IMR-90 (cell line): ENCODE measurements around the gene ZNF763.

ENCODE experiments used
- CEBPB ChIP-seq: IDR thresholded peaks from 2 replicates; pipeline ENCODE4 v1.6.1; 2012; ENCODE audit warnings: low read depth, low read length, improper control_type of control experiment
- FOS ChIP-seq: fragments of 150-350 bp; IDR thresholded peaks from 2 replicates; pipeline ENCODE4 v1.6.1; 2016; ENCODE audit warnings: low read depth, low read length
- MAZ ChIP-seq: IDR thresholded peaks from 2 replicates; pipeline ENCODE4 v1.6.1; 2012; ENCODE audit warnings: low read depth, mild to moderate bottlenecking, low read length, improper control_type of control experiment, moderate library complexity, borderline replicate concordance
- NFE2L2 ChIP-seq: fragments of 150-350 bp; IDR thresholded peaks from 2 replicates; pipeline ENCODE4 v1.6.1; 2016; ENCODE audit warnings: low read depth, mild to moderate bottlenecking, low read length
- POLR2A ChIP-seq: IDR thresholded peaks from 2 replicates; pipeline ENCODE4 v1.6.1; 2012; ENCODE audit warnings: mild to moderate bottlenecking, low read depth, low read length
- RAD21 ChIP-seq: IDR thresholded peaks from 2 replicates; pipeline ENCODE4 v1.6.1; 2012; ENCODE audit warnings: low read length, improper control_type of control experiment
- RCOR1 ChIP-seq: IDR thresholded peaks from 2 replicates; pipeline ENCODE4 v1.6.1; 2012; ENCODE audit warnings: mild to moderate bottlenecking, low read length, improper control_type of control experiment; ENCODE audit not compliant: insufficient replicate concordance
- RFX5 ChIP-seq: IDR thresholded peaks from 2 replicates; pipeline ENCODE4 v1.8.0; 2012; ENCODE audit warnings: low read depth, mild to moderate bottlenecking, low read length, moderate library complexity
- SMC3 ChIP-seq: fragments of 150-350 bp; IDR thresholded peaks from 2 replicates; pipeline ENCODE4 v1.6.1; 2016; ENCODE audit warnings: low read depth, mild to moderate bottlenecking, antibody characterized with exemption, low read length, moderate library complexity
- TF ChIP-seq, protein P1 (sequence below): conservative IDR thresholded peaks from 2 replicates; pipeline ENCODE4 v1.5.1; 2012; ENCODE audit warnings: mild to moderate bottlenecking, low read depth, low read length, improper control_type of control experiment
- TF ChIP-seq, protein P2 (sequence below): fragments of 150-350 bp; IDR thresholded peaks from 2 replicates; pipeline ENCODE4 v1.6.1; 2017; ENCODE audit warnings: mild to moderate bottlenecking, antibody characterized with exemption, low read length, low read depth
- TF ChIP-seq, protein P3 (sequence below): fragments of 150-350 bp; IDR thresholded peaks from 2 replicates; pipeline ENCODE4 v1.6.1; 2016; ENCODE audit warnings: low read depth, mild to moderate bottlenecking, low read length, moderate library complexity, borderline replicate concordance

DNA sequence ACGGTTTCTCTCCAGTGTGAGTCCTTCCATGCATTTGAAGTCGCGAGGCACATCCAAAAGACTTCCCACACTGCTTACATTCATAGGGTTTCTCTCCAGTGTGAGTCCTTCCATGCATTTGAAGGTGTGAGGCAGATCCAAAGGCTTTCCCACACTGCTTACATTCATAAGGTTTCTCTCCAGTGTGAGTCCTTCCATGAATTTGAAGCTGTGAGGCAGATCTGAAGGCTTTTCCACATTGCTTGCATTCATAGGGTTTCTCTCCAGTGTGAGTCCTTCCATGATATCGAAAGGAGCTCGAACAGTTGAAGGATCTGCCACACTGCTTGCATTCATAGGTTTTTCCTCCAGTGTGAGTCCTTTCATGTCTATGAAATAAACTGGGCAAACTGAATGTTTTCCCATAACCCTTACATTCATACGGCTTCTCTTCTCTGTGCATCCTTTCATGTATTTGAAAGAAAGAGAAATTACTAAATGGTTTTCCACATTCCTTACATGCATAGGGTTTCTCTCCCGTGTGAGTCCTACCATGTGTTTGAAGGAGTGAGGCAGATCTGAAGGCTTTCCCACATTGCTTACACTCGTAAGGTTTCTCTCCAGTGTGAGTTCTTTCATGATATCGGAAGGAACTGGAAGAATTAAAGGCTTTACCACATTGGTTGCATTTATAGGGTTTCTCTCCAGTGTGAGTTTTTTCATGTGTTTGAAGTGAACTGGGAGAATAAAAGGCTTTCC is 50.3 kb downstream of the ZNF763 start:
- TF ChIP-seq, protein P1, sequence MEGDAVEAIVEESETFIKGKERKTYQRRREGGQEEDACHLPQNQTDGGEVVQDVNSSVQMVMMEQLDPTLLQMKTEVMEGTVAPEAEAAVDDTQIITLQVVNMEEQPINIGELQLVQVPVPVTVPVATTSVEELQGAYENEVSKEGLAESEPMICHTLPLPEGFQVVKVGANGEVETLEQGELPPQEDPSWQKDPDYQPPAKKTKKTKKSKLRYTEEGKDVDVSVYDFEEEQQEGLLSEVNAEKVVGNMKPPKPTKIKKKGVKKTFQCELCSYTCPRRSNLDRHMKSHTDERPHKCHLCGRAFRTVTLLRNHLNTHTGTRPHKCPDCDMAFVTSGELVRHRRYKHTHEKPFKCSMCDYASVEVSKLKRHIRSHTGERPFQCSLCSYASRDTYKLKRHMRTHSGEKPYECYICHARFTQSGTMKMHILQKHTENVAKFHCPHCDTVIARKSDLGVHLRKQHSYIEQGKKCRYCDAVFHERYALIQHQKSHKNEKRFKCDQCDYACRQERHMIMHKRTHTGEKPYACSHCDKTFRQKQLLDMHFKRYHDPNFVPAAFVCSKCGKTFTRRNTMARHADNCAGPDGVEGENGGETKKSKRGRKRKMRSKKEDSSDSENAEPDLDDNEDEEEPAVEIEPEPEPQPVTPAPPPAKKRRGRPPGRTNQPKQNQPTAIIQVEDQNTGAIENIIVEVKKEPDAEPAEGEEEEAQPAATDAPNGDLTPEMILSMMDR = no peak
- TF ChIP-seq, protein P2, sequence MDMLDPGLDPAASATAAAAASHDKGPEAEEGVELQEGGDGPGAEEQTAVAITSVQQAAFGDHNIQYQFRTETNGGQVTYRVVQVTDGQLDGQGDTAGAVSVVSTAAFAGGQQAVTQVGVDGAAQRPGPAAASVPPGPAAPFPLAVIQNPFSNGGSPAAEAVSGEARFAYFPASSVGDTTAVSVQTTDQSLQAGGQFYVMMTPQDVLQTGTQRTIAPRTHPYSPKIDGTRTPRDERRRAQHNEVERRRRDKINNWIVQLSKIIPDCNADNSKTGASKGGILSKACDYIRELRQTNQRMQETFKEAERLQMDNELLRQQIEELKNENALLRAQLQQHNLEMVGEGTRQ = no peak
- TF ChIP-seq SMC3 = no peak
- no peak for TF ChIP-seq POLR2A
- TF ChIP-seq, protein P3, sequence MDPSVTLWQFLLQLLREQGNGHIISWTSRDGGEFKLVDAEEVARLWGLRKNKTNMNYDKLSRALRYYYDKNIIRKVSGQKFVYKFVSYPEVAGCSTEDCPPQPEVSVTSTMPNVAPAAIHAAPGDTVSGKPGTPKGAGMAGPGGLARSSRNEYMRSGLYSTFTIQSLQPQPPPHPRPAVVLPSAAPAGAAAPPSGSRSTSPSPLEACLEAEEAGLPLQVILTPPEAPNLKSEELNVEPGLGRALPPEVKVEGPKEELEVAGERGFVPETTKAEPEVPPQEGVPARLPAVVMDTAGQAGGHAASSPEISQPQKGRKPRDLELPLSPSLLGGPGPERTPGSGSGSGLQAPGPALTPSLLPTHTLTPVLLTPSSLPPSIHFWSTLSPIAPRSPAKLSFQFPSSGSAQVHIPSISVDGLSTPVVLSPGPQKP = no peak
- TF ChIP-seq RAD21 = no peak
- TF ChIP-seq RCOR1 = no peak
- TF ChIP-seq FOS = no peak
- TF ChIP-seq MAZ = no peak
- TF ChIP-seq CEBPB = no peak
- no peak for TF ChIP-seq RFX5
- TF ChIP-seq NFE2L2 = no peak
